ENCODE measurements around the gene CREBRF. TPM values are rescaled to one million over a fixed set of nuclear protein-coding genes. Genes with fewer than 3 reads are reported as not detected.
"Not testable (repeated sequence)": the region's sequence is repeated elsewhere in the genome, so short reads cannot be mapped to it uniquely, and the experiment has no call there.

The CREBRF gene
- total RNA-seq, 1 donor, result 15.3 TPM

DNA sequence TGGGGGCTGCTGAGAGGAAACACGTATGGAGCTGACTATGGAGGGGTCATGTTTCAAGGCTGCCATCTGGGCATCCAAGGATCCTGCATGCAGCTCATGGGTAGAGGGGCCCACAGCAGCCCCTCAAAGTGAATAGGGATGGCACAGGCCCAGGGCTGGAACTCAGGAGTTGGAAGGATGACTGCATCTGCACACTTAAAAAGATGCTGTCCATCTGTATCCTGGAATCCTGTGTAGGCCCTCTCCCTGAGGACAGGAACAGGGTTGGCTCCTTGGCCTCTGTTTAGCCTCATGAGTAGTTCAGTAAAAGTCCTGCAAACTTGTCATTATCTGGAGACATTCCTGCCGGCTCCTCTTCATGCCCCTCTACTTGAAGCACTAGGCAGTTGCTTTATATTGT lies 92.2 kb downstream of the CREBRF start:
- no peak for DNase-seq (ENCODE audit: low read depth in 2 of 3, low spot score in 2 of 3)

DNA sequence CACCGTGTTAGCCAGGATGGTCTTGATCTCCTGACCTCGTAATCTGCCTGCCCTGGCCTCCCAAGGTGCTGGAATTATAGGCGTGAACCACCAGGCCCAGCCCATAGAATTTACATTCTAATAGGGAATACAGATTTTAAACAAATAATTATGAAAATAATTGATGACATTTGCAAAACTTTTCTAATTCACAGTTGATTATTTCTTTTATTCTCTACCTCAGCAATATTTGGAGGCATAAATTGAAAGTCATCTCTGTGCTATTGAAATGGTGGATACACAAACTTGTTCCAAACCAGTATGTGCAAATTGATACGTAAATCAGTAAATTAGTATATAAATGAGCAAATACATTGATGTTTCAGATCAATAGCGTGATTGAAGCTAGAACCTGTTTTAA lies 96.4 kb downstream of the CREBRF start:
- no peak for DNase-seq (ENCODE audit: low read depth in 2 of 3, low spot score in 2 of 3)

DNA sequence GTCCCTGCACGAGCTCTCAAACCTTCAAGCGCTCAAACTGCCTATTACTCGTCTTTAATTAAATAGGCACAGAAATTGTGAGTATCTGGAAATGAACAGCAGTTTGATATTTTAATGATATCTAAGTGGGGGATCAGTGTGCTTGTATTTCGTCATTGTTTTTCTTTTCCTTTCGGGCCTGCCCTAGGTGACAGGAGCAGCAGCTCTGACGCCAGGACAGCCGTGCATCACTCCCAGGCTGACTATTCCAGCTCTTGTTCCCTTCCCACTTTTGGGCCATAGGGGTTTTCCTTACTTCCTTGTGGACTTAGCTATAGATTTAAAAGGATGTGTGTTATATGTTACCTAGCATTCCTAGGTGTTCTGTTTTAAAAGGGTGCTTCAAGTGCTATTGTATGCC lies 97.7 kb downstream of the CREBRF start:
- no peak for DNase-seq (ENCODE audit: low read depth in 2 of 3, low spot score in 2 of 3)

DNA sequence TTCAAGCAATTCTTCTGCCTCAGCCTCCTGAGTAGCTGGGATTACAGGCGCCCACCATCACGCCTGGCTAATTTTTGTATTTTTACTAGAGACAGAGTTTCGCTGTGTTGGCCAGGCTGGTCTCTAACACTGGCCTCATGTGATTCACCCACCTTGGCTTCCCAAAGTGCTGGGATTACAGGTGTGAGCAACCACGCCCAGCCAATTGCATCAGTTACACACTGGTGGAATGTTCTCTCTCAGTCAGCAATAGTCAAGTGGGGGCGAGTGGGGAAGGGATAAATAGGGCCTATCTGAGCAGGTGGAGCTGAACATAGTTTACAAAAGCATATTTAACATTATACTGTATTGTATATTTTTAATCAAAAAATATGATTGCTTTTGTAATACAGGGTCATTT lies 98.5 kb downstream of the CREBRF start:
- DNase-seq (ENCODE audit: low read depth in 2 of 3, low spot score in 2 of 3), result not testable (repeated sequence)

DNA sequence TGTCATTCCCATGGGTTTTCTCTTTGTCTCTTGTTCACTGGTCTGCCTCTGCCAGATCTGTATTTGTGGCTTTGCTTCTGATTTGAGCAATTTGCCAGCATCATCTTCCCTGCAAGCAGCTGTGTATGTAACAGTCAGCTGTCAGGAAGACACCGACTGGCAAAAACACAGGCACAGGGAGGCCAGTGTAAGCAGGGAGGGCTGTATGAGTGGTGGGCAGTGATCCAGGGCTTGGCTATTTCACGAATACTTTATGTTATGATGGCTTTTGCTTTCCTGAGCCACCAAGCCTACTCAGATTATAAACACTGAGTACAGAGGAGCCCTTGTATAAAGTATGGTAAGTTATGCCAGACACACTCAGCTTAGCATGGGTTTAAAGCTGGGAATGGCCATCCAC lies 99.8 kb downstream of the CREBRF start:
- no peak for DNase-seq (ENCODE audit: low read depth in 2 of 3, low spot score in 2 of 3)

DNA sequence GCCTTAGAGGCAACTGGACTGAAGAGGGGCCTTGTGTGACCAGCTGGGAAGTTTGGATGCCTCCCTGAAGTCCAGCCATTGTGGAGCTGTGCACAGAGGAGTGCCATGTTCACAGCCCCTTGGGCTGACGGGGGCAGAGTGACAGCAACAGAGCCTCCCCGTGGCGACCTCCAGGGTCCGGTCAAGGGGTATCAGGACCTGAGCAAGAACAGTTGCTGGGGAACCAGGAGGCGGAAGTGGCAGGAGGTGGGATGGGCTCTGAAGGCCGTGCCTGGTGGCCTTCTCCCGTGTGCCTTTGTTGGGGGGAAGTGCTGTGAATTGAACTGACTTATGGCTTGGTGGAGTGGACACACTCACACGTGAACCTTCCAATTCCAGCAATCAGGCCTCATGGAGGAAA lies 102.2 kb downstream of the CREBRF start:
- DNase-seq (ENCODE audit: low read depth in 2 of 3, low spot score in 2 of 3), result no peak

DNA sequence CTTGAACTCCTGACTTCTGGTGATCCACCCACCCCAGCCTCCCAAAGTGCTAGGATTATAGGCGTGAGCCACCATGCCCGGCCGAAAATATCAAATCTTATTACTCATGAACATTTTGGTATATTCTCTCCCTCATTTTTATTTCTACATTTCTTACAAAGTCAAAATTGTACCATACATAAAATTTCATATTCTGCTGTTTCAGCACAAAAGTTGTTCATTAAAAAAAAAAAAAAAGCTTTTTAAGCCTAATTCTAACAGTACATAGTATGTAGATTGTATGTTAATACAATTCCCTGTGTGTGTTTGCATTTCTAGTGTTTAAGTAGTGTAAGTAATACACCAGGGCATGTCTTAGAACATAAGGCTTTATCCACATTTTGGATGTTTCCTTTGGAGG lies 103.1 kb downstream of the CREBRF start:
- DNase-seq (ENCODE audit: low read depth in 2 of 3, low spot score in 2 of 3), result no peak

DNA sequence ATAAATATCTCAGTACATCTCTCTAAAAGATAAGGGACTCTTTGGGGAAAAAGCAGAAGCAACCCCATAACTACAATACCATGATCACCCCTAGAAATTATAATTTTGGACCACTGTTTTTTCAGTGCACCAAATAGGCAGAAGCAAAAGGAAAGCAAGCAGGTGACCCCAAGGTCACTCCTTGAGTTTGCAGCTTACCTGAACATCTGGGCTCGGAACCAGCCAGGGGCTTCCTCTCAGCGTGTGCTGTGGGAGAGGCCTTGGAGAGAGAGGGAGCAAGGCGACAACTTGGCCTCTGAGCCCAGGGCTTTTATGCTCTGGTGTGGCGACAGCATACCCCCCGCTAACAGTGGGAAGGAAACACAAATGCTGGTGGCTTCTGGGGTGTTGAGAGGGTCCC lies 105.0 kb downstream of the CREBRF start:
- no peak for DNase-seq (ENCODE audit: low read depth in 2 of 3, low spot score in 2 of 3)

DNA sequence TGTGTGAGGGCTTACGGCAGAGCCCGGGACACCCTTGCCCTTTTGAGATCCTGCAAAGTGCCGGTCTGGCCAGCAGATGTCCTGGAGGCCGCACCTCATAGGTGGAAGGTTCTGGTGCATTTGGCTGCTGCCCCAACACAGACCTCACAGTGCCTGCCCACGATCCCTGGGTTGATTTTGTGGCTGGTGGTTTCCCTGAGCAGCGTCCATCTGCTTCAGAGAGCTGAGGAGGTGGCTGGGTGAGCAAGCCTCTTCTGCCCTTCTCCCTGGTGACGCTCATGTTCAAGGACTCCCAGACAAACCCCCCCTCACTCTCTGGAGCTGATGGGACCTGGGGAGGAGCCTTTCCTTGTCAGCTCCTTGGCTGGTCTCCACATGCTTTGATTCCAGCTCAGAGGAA lies 107.1 kb downstream of the CREBRF start:
- no peak for DNase-seq (ENCODE audit: low read depth in 2 of 3, low spot score in 2 of 3)

DNA sequence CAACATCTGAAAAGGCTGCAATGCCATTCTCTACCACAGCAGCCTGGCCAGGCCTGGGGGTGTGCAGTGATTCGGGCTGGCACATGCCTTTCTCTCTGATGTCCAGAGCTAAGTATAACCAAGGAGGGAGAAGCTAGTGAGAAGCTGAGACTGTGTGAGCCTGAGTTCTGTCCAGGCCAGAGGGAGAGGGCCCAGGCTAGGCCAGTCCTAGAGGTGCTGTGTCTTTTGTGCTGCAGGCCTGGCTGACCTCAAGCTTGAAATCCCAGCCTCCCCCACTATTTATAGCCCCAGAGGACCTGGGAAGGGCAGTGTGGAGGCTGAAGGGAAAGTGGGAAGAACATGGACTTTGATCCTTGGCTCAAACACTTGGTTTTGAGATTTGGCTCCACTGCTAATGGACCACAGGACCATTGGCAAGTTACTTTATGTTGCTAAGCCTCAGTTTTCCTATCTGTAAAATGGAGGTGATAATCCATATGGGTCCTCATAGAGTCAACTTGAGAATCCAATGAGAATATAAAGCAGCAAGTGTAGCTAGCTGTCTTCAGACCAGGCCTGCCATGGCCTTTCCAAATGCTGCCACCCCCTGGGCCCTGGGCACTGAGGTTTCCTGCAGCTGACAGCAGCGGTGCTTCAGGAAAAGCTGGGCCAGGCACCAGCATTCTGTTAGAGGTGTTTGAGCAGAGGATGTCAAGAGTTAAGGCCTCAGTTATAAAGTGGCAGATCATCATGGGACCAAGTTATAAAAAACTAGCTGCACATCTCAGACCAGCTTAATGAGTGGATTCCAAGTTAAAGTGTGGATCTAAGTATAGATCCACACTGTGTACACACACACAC lies 109.2 kb downstream of the CREBRF start:
- no peak for DNase-seq (ENCODE audit: low read depth in 2 of 3, low spot score in 2 of 3)

DNA sequence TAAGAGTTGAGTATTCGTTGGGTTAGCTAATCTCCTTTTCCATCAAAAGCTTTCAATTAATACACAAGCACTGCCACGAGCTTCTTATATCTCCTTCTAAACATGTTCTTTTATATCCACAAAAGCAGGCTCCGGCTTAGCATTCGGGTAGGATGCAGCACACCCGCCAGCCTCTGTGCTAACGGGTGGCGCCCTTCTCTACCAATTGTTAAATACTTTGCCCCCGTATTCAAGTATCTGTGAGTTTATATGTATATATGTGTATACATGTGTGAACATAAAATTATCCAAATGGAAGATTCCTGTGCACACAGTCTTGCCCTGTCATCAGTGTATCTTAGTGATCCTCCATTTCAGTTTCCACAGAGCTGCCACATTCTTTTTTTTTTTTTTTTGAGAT lies 116.0 kb downstream of the CREBRF start:
- no peak for DNase-seq (ENCODE audit: low read depth in 2 of 3, low spot score in 2 of 3)

DNA sequence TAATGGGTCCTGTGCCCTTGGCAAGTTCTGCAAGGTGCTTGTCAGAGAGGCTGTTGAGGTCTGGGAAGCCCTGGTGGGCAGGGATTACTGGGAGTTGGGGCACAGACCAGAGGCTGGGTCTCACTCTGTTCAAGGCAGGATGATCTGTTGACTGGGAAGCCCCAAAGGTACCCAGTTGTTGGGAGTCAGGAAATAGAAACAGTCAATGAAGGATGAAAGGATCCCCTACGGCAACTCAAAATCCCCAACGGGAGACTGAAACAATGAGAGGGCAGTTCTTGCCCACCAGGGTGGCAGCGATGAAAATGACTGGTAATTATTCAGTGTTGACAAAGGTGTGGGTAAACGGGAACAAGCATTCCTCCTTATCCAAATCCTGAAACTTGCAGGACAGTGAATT lies 119.4 kb downstream of the CREBRF start:
- DNase-seq (ENCODE audit: low read depth in 2 of 3, low spot score in 2 of 3), result no peak

DNA sequence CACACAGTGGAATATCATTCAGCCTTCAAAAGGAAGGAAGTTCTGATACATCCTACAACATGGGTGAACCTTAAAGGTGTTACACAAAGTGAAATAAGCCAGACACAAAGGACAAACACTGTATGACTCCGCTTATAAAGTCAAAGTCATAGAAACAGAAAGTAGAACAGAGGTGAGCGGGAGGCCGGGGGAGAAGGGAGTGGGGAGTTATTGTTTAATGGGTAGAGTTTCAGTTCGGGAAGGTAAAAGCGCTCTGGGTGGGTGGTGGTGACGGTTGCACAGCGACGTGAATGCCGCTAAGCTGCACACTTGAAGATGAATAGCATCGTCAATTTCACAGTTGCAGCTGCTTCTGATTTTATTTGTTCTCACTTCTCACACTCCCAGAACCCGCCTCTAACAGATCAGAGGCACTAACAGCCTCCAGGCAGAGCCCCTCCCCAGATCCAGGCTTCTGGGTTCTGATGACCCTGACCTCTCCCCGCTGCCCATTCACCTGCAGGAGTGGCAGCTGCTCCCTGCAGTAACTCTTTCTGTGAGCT lies 122.3 kb downstream of the CREBRF start:
- DNase-seq (ENCODE audit: low read depth in 2 of 3, low spot score in 2 of 3), result no peak

DNA sequence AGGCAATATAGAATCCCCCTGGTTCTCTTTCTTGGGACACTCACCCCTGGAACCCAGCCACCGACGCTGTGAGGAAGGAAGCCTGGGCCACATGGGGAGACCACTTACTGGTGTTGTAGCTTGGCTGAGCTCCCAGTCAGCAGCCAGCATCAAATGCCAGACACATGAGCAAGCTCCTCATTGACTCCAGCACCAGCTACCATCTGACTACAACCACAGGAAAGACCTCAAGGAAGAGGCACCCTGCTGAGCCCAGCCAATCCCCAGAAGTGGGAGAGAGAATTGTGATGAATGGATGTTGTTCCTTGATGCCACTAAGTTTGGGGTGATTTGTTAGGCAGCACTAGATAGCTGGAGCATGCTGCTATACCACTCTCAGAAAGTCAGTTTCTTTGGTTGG lies 124.2 kb downstream of the CREBRF start:
- DNase-seq (ENCODE audit: low read depth in 2 of 3, low spot score in 2 of 3), result no peak

DNA sequence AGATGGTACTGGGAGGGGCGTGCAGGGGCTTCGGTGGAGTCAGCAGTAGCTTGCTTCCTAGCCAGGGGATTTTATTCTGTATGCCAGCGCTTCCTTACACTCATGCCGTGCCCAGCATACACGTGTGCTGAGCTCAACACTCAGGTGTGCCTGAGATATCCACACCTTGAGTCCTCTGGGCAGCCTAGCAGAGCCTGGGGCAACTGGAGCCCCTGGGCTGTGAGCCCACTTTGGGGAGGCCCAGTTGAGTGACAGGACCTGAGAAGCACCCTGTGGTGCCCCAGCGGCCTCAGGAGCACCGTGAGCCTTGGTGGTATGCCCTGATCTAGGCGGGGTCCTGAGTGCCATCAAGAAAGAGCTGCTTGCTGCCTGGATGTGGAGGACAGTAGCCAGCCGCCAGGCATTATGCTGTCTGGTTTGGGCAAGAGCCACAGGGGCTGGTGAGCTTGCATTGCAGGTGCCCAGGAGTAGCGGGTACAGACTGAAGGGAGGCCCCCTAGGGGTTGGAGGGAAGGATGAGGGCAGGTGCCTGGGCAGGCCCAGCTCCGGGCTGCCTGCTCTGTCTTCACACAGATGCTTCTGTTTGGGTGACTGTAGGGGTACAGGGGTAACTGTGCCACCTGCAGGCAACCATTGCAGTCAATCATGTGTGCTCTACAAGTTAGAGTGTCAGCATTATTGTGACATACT lies 131.0 kb downstream of the CREBRF start:
- DNase-seq (ENCODE audit: low read depth in 2 of 3, low spot score in 2 of 3), result peak in 2 of 3 donors; percentile 9 to 24

DNA sequence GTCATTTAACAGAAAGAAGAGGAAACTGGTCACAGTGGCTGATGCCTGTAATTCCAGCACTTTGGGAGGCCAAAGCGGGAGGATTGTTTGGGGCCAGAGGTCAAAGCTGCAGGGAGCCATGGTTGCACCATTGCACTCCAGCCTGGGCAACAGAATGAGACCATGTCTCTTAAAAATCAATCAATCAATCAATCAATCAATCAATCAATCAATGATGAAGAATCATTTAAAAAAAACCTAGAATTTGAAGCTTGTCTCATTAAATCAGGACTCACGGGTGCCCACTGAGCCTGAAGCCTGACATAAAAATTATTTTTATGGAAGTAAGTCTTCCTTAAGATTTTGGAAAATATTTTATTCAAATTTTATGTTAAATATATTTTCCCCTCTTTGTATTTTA lies 132.1 kb downstream of the CREBRF start:
- no peak for DNase-seq (ENCODE audit: low read depth in 2 of 3, low spot score in 2 of 3)

Small RNA genes lying within 50 kb of the gene (small RNA-seq; reads per million reads assigned to genes)
- gene RF00019 (not detected), gene SNORA74B (10,588 reads per million, percentile 100 among the genes with 10 or more reads in this experiment)

Other genes with a start within 250 kb of the CREBRF start
- gene ERGIC1, start 222.1 kb upstream of the CREBRF start, total RNA-seq, result 243 TPM
- 24.0 TPM for gene RPL26L1, start 96.9 kb upstream of the CREBRF start, total RNA-seq
- gene ATP6V0E1, start 72.6 kb upstream of the CREBRF start, total RNA-seq, result 84.3 TPM
- gene BNIP1, start 88.2 kb downstream of the CREBRF start, total RNA-seq, result 8.6 TPM
- gene NKX2-5, start 178.9 kb downstream of the CREBRF start, total RNA-seq, result not detected